Measurements from ENCODE around the gene SYCP3. TPM values are rescaled to one million over a fixed set of nuclear protein-coding genes. Genes with fewer than 3 reads are reported as not detected.

Gene SYCP3
- total RNA-seq, 1 experiment from 2014 or later: 0.31 TPM

DNA sequence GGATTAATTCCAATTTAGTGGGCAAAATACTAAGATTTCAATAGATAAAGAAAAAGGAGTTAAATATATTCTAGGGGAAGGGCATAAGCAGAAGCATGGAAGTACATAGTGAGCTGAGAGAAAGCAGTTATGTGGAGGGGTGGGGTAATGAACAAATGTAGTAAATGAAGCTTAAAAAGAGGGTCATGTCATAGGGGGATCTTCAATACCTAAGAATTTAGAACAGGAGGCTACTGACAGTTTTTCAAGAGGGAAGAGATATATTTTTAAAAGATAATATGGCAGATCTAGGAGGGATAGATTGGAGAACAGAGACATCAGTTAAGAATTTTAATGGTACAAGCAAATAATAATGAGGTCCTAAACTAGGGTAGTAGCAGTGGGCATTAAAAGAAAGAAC lies 9.4 kb downstream of the SYCP3 start:
- Histone ChIP-seq H2AFZ (ENCODE audit: low read length) (no peak overlapping the region), H3K27ac (ENCODE audit: insufficient read length, low read depth, low read length) (no peak overlapping the region), H3K18ac (ENCODE audit: insufficient read length, low read depth, low read length) (no peak overlapping the region), H3T11ph (ENCODE audit: low read length) (no peak overlapping the region), H3K23ac (ENCODE audit: insufficient read length, low read depth, low read length) (no peak overlapping the region), H2BK12ac (ENCODE audit: insufficient read length, low read depth, low read length) (no peak overlapping the region), H2BK15ac (ENCODE audit: low read depth, low read length) (no peak overlapping the region), H3K14ac (ENCODE audit: insufficient read depth, low read length) (no peak overlapping the region), H3K23me2 (ENCODE audit: insufficient read length, low read depth, low read length, poor library complexity, severe bottlenecking) (no peaks in the 10 kb centered on the region), H2BK5ac (ENCODE audit: insufficient read length, low read length) (no peak overlapping the region), H2AK5ac (ENCODE audit: insufficient read length, low read length) (no peak overlapping the region), H4K91ac (ENCODE audit: insufficient read length, low read depth, low read length) (no peak overlapping the region), H3K79me2 (ENCODE audit: insufficient read depth, low read length) (no peaks in the 10 kb centered on the region), H3K9me3 (ENCODE audit: control insufficient read depth, low read depth, low read length) (no peaks in the 10 kb centered on the region), H2BK120ac (ENCODE audit: low read depth, low read length, poor library complexity, severe bottlenecking) (no peak overlapping the region), H3K4ac (ENCODE audit: low read depth, low read length) (no peak overlapping the region), H3K27me3 (ENCODE audit: insufficient read depth, low read length) (no peaks in the 10 kb centered on the region), H2BK20ac (ENCODE audit: low read depth, low read length, poor library complexity, severe bottlenecking) (no peak overlapping the region), H3K56ac (ENCODE audit: insufficient read length, low read depth, low read length) (no peak overlapping the region), H4K20me1 (ENCODE audit: control insufficient read depth, insufficient read depth, insufficient read length) (no peaks in the 10 kb centered on the region), H3K4me1 (ENCODE audit: insufficient read depth, low read length) (no peaks in the 10 kb centered on the region), H4K8ac (replicated peaks; ENCODE audit: insufficient read length, low read depth, low read length) (no peak overlapping the region), H3K4me2 (ENCODE audit: insufficient read depth, insufficient read length, low read length) (no peak overlapping the region), H3K79me1 (ENCODE audit: insufficient read depth, low read depth, low read length, poor library complexity, severe bottlenecking) (no peaks in the 10 kb centered on the region), H4K5ac (ENCODE audit: insufficient read length, low read depth, low read length) (no peak overlapping the region), H3K9ac (ENCODE audit: extremely low read depth, insufficient read length, low read length) (no peak overlapping the region)
- no peak for DNase-seq
- H3K4me3 Mint-ChIP-seq: no peak overlapping the region
- H3K27me3 Mint-ChIP-seq (ENCODE audit: low read depth): no peaks in the 10 kb centered on the region
- H3K27ac Mint-ChIP-seq: no peak overlapping the region
- no peaks in the 10 kb centered on the region for H3K36me3 Mint-ChIP-seq (ENCODE audit: insufficient read depth in 1 of 3, low read depth in 3 of 3)
- TF ChIP-seq, protein P1, sequence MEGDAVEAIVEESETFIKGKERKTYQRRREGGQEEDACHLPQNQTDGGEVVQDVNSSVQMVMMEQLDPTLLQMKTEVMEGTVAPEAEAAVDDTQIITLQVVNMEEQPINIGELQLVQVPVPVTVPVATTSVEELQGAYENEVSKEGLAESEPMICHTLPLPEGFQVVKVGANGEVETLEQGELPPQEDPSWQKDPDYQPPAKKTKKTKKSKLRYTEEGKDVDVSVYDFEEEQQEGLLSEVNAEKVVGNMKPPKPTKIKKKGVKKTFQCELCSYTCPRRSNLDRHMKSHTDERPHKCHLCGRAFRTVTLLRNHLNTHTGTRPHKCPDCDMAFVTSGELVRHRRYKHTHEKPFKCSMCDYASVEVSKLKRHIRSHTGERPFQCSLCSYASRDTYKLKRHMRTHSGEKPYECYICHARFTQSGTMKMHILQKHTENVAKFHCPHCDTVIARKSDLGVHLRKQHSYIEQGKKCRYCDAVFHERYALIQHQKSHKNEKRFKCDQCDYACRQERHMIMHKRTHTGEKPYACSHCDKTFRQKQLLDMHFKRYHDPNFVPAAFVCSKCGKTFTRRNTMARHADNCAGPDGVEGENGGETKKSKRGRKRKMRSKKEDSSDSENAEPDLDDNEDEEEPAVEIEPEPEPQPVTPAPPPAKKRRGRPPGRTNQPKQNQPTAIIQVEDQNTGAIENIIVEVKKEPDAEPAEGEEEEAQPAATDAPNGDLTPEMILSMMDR (conservative IDR thresholded peaks at IDR 0.05): no peak
- no peaks in the 10 kb centered on the region for H3K4me1 Mint-ChIP-seq
- no peaks in the 10 kb centered on the region for H3K9me3 Mint-ChIP-seq
